A673 (cell line): Measurements from ENCODE around the gene RPP14. TPM values are rescaled to one million over a fixed set of nuclear protein-coding genes. Genes with fewer than 3 reads are reported as not detected.

Experiments used
- BruUV-seq: library from RNA; stranded (reverse); fragments of 400-500 nt; replicated peaks from 2 replicates; lab custom pipeline; 2021; lab: Mats Ljungman, UMichigan
- CTCF ChIA-PET: fragments of 300-600 bp; sonication (Branson Sonifier 250); formaldehyde crosslinking; loops from one replicate; lab custom pipeline; 2022; ENCODE audit warnings: antibody characterized with exemption; lab: Charles Lee
- POLR2A ChIA-PET: fragments of 300-600 bp; sonication (Branson Sonifier 250); formaldehyde crosslinking; loops from one replicate; lab custom pipeline; 2022; ENCODE audit warnings: antibody characterized with exemption; ENCODE audit not compliant: low non-redundant PET; lab: Charles Lee
- DNase-seq: peaks from one replicate; pipeline ENCODE4 v3.0.0-alpha.2; 2015; ENCODE audit warnings: low spot score
- H3K27ac ChIP-seq: fragments of 200-600 bp; sonication (generic); 2 replicates; pipeline ENCODE4 v1.5.1; 2016; ENCODE audit warnings: mixed run types, low read depth, mild to moderate bottlenecking, mixed read lengths, antibody characterized with exemption, low read length; ENCODE audit not compliant: poor library complexity, severe bottlenecking
- H3K27me3 ChIP-seq: fragments of 200-600 bp; sonication (generic); replicated peaks from 2 replicates; pipeline ENCODE4 v1.6.1; 2017; ENCODE audit warnings: mixed run types, low read depth, mild to moderate bottlenecking, mixed read lengths, antibody characterized with exemption, low read length; ENCODE audit not compliant: insufficient read depth, poor library complexity
- H3K36me3 ChIP-seq: fragments of 200-600 bp; sonication (generic); 2 replicates; pipeline ENCODE4 v1.6.1; 2016; ENCODE audit warnings: mixed run types, mild to moderate bottlenecking, mixed read lengths, antibody characterized with exemption, low read length; ENCODE audit not compliant: insufficient read depth, poor library complexity, severe bottlenecking
- H3K4me1 ChIP-seq: fragments of 200-600 bp; sonication (generic); 2 replicates; pipeline ENCODE4 v1.6.1; 2017; ENCODE audit warnings: mixed run types, mild to moderate bottlenecking, mixed read lengths, antibody characterized with exemption, low read length; ENCODE audit not compliant: insufficient read depth, poor library complexity, severe bottlenecking
- H3K4me3 ChIP-seq: fragments of 200-600 bp; sonication (generic); 2 replicates; pipeline ENCODE4 v1.5.1; 2016; ENCODE audit warnings: low read depth, mixed run types, mild to moderate bottlenecking, mixed read lengths, low read length; ENCODE audit not compliant: poor library complexity, severe bottlenecking
- H3K9me3 ChIP-seq: fragments of 200-600 bp; sonication (generic); 2 replicates; pipeline ENCODE4 v1.6.1; 2016; ENCODE audit warnings: mixed run types, low read depth, mild to moderate bottlenecking, mixed read lengths, antibody characterized with exemption, low read length; ENCODE audit not compliant: poor library complexity, severe bottlenecking
- EZH2 ChIP-seq: fragments of 200-600 bp; sonication (generic); IDR thresholded peaks from 2 replicates; pipeline ENCODE4 v1.6.1; 2017; ENCODE audit warnings: borderline replicate concordance, low read depth, mild to moderate bottlenecking, mixed read lengths, antibody characterized with exemption, low read length; ENCODE audit not compliant: poor library complexity, severe bottlenecking
- intact Hi-C: fragments of 100-400 bp; cut with micrococcal nuclease; formaldehyde crosslinking; loops from one replicate; pipeline ENCODE4 v1.10.0; 2022; ENCODE audit not compliant: unreplicated experiment
- total RNA-seq: library from RNA; stranded (reverse); gene quantifications from 2 replicates; pipeline ENCODE4 v1.2.3, GENCODE V29; 2021
- TF ChIP-seq, protein P1 (sequence below): fragments of 300-800, 200-600 bp; sonication (generic); conservative IDR thresholded peaks from 2 replicates; pipeline ENCODE4 v1.5.1; 2017; ENCODE audit warnings: low read depth, mild to moderate bottlenecking, antibody characterized with exemption, low read length, moderate library complexity, mixed read lengths

RPP14 gene
- total RNA-seq, 1 experiment from 2014 or later, result 17.4 TPM

DNA sequence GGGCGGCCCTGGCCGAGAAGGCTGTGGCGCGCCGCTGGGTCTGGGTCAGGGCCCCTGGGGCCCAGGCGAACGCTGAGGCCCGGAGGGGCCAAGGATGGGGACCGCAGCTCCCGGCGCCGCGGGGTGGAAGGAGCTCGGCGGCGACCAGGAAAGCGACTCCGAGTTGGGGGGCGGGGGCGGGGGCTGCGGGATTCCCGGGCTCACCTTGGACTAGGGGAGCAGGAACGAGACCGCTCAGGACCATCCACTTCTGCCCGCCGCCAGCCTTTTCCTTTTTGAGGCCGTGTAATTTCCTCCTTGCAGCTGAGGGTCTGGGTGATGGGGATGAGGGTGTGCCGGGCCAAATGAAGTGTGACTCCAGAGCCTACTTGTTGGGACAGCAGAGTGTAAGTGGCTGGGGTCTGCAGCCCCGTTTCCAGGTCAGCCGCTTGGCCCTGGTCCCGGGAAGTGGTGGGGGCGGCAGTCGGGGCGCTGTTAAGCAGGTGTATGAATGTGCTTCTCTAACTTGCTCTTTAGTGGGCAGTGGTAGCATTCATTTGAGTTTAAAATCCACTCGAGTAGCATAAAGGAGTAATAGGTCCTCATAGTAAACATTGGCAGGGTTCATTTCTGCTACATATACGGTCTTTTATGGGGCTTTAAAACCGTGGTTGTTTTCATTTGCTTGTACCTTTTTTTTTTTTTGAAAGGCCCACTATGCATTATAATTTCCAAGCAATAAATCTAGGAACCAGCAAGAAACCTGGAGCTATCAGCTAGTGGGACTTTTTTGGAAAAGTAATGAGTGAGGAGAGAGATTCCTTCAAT, 27.4 kb downstream of the RPP14 start:
- Histone ChIP-seq H3K4me3 (peak overlapping the region; percentile 64), H3K27ac (peak overlapping the region; percentile 86), H3K4me1 (peaks cover 15% of the 10 kb centered on the region), H3K27me3 (no peaks in the 10 kb centered on the region), H3K9me3 (no peaks in the 10 kb centered on the region), H3K36me3 (no peaks in the 10 kb centered on the region)
- intact Hi-C loops, result loop anchor here (5.0 kb wide), 1 partner anchor 54 kb away; no protein-coding TSS in a partner anchor
- ChIA-PET CTCF (no interaction called here), POLR2A (interaction anchor here (0.7 kb wide), 1 partner anchor 1054 kb away, joined by 7 read pairs; no protein-coding TSS in a partner anchor)
- no peak for DNase-seq
- TSS peak; percentile 31 for BruUV-seq
- TF ChIP-seq, protein P1, sequence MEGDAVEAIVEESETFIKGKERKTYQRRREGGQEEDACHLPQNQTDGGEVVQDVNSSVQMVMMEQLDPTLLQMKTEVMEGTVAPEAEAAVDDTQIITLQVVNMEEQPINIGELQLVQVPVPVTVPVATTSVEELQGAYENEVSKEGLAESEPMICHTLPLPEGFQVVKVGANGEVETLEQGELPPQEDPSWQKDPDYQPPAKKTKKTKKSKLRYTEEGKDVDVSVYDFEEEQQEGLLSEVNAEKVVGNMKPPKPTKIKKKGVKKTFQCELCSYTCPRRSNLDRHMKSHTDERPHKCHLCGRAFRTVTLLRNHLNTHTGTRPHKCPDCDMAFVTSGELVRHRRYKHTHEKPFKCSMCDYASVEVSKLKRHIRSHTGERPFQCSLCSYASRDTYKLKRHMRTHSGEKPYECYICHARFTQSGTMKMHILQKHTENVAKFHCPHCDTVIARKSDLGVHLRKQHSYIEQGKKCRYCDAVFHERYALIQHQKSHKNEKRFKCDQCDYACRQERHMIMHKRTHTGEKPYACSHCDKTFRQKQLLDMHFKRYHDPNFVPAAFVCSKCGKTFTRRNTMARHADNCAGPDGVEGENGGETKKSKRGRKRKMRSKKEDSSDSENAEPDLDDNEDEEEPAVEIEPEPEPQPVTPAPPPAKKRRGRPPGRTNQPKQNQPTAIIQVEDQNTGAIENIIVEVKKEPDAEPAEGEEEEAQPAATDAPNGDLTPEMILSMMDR, result peak; percentile 16; the same call in 1 of the 2 replicates
- no peak for TF ChIP-seq EZH2

DNA sequence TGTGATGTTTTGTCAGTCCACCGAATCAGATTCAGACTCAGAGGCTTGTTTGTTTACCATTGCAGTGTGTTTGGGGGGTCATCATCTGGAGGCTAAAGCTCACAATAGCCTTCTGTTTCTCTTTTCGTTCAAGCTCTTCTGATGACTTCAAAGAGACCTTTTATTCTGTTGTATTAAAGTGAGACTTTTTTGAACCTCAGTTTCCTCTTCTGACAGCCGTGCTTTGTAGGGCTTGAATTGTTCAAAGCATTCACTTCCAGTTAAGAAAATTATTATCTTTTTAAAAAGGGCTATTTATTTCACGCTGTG, 27.9 kb downstream of the RPP14 start:
- BruUV-seq, result no TSS peak

DNA sequence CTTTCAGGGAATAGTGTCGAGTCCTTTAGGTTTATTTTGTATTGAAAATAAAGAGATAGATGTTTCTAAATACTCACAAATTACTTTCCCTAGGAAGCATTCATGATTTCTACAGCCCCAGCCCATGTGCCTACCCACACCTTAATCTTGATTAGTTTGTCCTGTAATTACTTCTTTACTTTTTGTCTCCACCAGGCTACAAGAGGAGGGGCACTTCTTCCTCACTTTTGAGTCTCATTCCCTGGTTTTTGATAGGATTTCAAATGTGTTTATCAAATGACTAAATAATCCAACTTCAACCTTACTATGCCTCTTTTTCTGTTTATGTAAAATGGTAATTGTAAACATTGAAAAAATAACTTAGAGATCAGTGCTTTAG, 28.4 kb downstream of the RPP14 start:
- H3K4me3 ChIP-seq, result peak overlapping the region; percentile 64
- H3K27me3 ChIP-seq, result no peaks in the 10 kb centered on the region
- ChIA-PET POLR2A (no interaction called here), CTCF (no interaction called here)
- TF ChIP-seq EZH2, result no peak
- TF ChIP-seq, protein P1, result no peak
- intact Hi-C loops, result loop anchor here (5.0 kb wide), 1 partner anchor 53 kb away; no protein-coding TSS in a partner anchor
- H3K9me3 ChIP-seq, result no peaks in the 10 kb centered on the region
- H3K27ac ChIP-seq, result peak overlapping the region; percentile 86
- H3K36me3 ChIP-seq, result no peaks in the 10 kb centered on the region
- DNase-seq, result no peak
- peaks cover 15% of the 10 kb centered on the region for H3K4me1 ChIP-seq
- BruUV-seq, result no TSS peak

More for the DNA sequence above, 27.9 kb downstream of the RPP14 start:
- Histone ChIP-seq H3K4me3 (peak overlapping the region; percentile 64), H3K27me3 (no peaks in the 10 kb centered on the region), H3K9me3 (no peaks in the 10 kb centered on the region), H3K36me3 (no peaks in the 10 kb centered on the region), H3K27ac (peak overlapping the region; percentile 86), H3K4me1 (peaks cover 15% of the 10 kb centered on the region)
- CTCF ChIA-PET, result no interaction called here
- POLR2A ChIA-PET, result interaction anchor here (0.7 kb wide), 1 partner anchor 1055 kb away, joined by 7 read pairs; no protein-coding TSS in a partner anchor
- no peak for DNase-seq
- no peak for TF ChIP-seq EZH2
- TF ChIP-seq, protein P1, result no peak
- intact Hi-C loops, result loop anchor here (5.0 kb wide), 1 partner anchor 53 kb away; no protein-coding TSS in a partner anchor
